Uterus (tissue), 2 donors: ENCODE results near the gene DCBLD2.

Source experiments
- CTCF ChIP-seq, 4 experiments: fragments of 200-600 bp in 2 of 4; fragments of 450-650 bp in 2 of 4; sonication (generic) in 2 of 4; IDR thresholded peaks; one replicate each; pipeline ENCODE4 v1.5.1; 2016 to 2019; ENCODE audit warnings: antibody characterized with exemption in 4 of 4, mild to moderate bottlenecking in 2 of 4, moderate library complexity in 1 of 4
- POLR2A ChIP-seq, 2 donors: fragments of 450-650 bp; IDR thresholded peaks; one replicate each; pipeline ENCODE4 v1.6.1; 2016; ENCODE audit warnings: antibody characterized with exemption in 2 of 2, mild to moderate bottlenecking in 1 of 2, moderate library complexity in 1 of 2

- TF ChIP-seq CTCF (IDR thresholded peaks at IDR 0.05) (no peak), POLR2A (IDR thresholded peaks at IDR 0.05) (no peak)
Observed at GRCh38 chr3:98764472-98764884, 137.0 kb downstream of the DCBLD2 start.
